Thyroid gland (tissue), 4 donors: Measurements from ENCODE around the gene FAM181A. TPM values are rescaled to one million over a fixed set of nuclear protein-coding genes. Genes with fewer than 3 reads are reported as not detected.

Experiments used
- DNase-seq, 2 donors: peaks; one replicate each; pipeline ENCODE4 v3.0.0-alpha.2; 2019
- H3K27ac ChIP-seq, 3 donors: fragments of 200-600 bp; sonication (generic); 1 replicate in 2 of 3; 2 replicates in 1 of 3; pipeline ENCODE4 v1.5.1; 2016 to 2019; ENCODE audit warnings: mild to moderate bottlenecking in 1 of 3, moderate library complexity in 1 of 3
- H3K27me3 ChIP-seq: fragments of 200-600 bp; sonication (generic); one replicate; pipeline ENCODE4 v1.5.1; 2019
- H3K36me3 ChIP-seq, 2 donors: fragments of 200-600 bp; sonication (generic); one replicate each; pipeline ENCODE4 v1.5.1; 2016 to 2019
- H3K4me1 ChIP-seq, 2 donors: fragments of 200-600 bp; sonication (generic); one replicate each; pipeline ENCODE4 v1.5.1; 2017 to 2019
- H3K4me3 ChIP-seq, 3 donors: fragments of 200-600 bp; sonication (generic); replicated peaks in 1 of 3; 1 replicate in 2 of 3; 2 replicates in 1 of 3; pipeline ENCODE4 v1.5.1; 2016; ENCODE audit warnings: mild to moderate bottlenecking in 1 of 3
- H3K9me3 ChIP-seq: fragments of 200-600 bp; sonication (generic); one replicate; pipeline ENCODE4 v1.5.1; 2017
- CTCF ChIP-seq, 6 experiments: fragments of 200-600 bp in 3 of 6; fragments of 450-650 bp in 3 of 6; sonication (generic) in 3 of 6; IDR thresholded peaks; one replicate each; pipeline ENCODE4 v1.5.1; 2016 to 2019; ENCODE audit warnings: antibody characterized with exemption in 6 of 6, mild to moderate bottlenecking in 2 of 6, inconsistent platforms in 1 of 6, moderate library complexity in 1 of 6
- POLR2A ChIP-seq, 2 donors: fragments of 450-650 bp; IDR thresholded peaks; one replicate each; pipeline ENCODE4 v1.6.1; 2017; ENCODE audit warnings: antibody characterized with exemption in 2 of 2, mild to moderate bottlenecking in 2 of 2, moderate library complexity in 1 of 2
- WGBS, 2 donors: methylation state at CpG; one replicate each; pipeline ENCODE4 v1.1.5; 2017; 5-methylcytosine and 5-hydroxymethylcytosine counted together
- intact Hi-C: fragments of 100-400 bp; cut with DNase I; formaldehyde crosslinking; loops from one replicate; pipeline ENCODE4 v1.15.1; 2023
- total RNA-seq, 4 donors: library from RNA; depleted of rRNA; stranded (reverse); fragments of >200 nt; gene quantifications; one replicate each; pipeline ENCODE4 v1.2.3, GENCODE V29; 2016

The FAM181A gene
- total RNA-seq, 4 donors from 2014 or later: 0.40 to 3.6 (median 0.63) TPM

- Histone ChIP-seq H3K36me3 (no peaks in the 10 kb centered on the region), H3K4me3 (no peak overlapping the region), H3K27me3 (no peaks in the 10 kb centered on the region), H3K27ac (no peak overlapping the region), H3K4me1 (peaks cover 7 to 10% of the 10 kb centered on the region in 2 donors), H3K9me3 (no peaks in the 10 kb centered on the region)
- intact Hi-C loops: loop anchor here (2.0 kb wide), 1 partner anchor 59 kb away; no protein-coding TSS in a partner anchor
- TF ChIP-seq CTCF (IDR thresholded peaks at IDR 0.05) (no peak), POLR2A (IDR thresholded peaks at IDR 0.05) (no peak)
- DNase-seq: no peak
- WGBS, 2 donors: 81 to 85% methylated on average over 16 of the region's 16 CpGs
Observed at GRCh38 chr14:93941293-93941910, 14.3 kb downstream of the FAM181A start.

GRCh38 chr14:93943052-93943451 lies 15.9 kb downstream of the FAM181A start:
- Histone ChIP-seq H3K36me3 (no peaks in the 10 kb centered on the region), H3K27ac (no peak overlapping the region), H3K4me3 (no peak overlapping the region), H3K27me3 (no peaks in the 10 kb centered on the region), H3K4me1 (peaks cover 7 to 10% of the 10 kb centered on the region in 2 donors), H3K9me3 (no peaks in the 10 kb centered on the region)
- intact Hi-C loops: no loop called here
- no peak for DNase-seq
- 94% methylated on average over 10 of the region's 10 CpGs for WGBS, 2 donors
- TF ChIP-seq CTCF (IDR thresholded peaks at IDR 0.05): no peak
- no peak for TF ChIP-seq POLR2A (IDR thresholded peaks at IDR 0.05)

GRCh38 chr14:93943930-93944329 lies 16.8 kb downstream of the FAM181A start:
- peaks cover 6 to 9% of the 10 kb centered on the region in 2 donors for H3K4me1 ChIP-seq

GRCh38 chr14:93944348-93945069 lies 17.4 kb downstream of the FAM181A start:
- no peak overlapping the region for H3K27ac ChIP-seq
- TF ChIP-seq CTCF (IDR thresholded peaks at IDR 0.05) (no peak), POLR2A (IDR thresholded peaks at IDR 0.05) (no peak)
- no peaks in the 10 kb centered on the region for H3K36me3 ChIP-seq
- WGBS, 2 donors: 88 to 94% methylated on average over 16 of the region's 16 CpGs
- no peaks in the 10 kb centered on the region for H3K27me3 ChIP-seq
- DNase-seq: no peak
- H3K4me1 ChIP-seq: peaks cover 0 to 3% of the 10 kb centered on the region in 2 donors
- no peak overlapping the region for H3K4me3 ChIP-seq
- intact Hi-C loops: no loop called here
- H3K9me3 ChIP-seq: no peaks in the 10 kb centered on the region

More at GRCh38 chr14:93943930-93944329, 16.8 kb downstream of the FAM181A start:
- DNase-seq: no peak
- Histone ChIP-seq H3K27ac (no peak overlapping the region), H3K36me3 (no peaks in the 10 kb centered on the region), H3K27me3 (no peaks in the 10 kb centered on the region), H3K9me3 (no peaks in the 10 kb centered on the region), H3K4me3 (no peak overlapping the region)
- no peak for TF ChIP-seq CTCF (IDR thresholded peaks at IDR 0.05)
- TF ChIP-seq POLR2A (IDR thresholded peaks at IDR 0.05): no peak
- 86 to 89% methylated on average over 9 of the region's 9 CpGs for WGBS, 2 donors
- intact Hi-C loops: no loop called here

- no peak for DNase-seq
- intact Hi-C loops: no loop called here
- Histone ChIP-seq H3K4me3 (no peak overlapping the region), H3K27ac (no peak overlapping the region), H3K36me3 (no peaks in the 10 kb centered on the region), H3K4me1 (no peaks in the 10 kb centered on the region), H3K27me3 (no peaks in the 10 kb centered on the region), H3K9me3 (no peaks in the 10 kb centered on the region)
- 88 to 90% methylated on average over 5 of the region's 5 CpGs for whole genome bisulfite sequencing, 2 donors
- no peak for TF ChIP-seq CTCF (IDR thresholded peaks at IDR 0.05)
- no peak for TF ChIP-seq POLR2A (IDR thresholded peaks at IDR 0.05)
Observed at GRCh38 chr14:93945070-93945399, 17.9 kb downstream of the FAM181A start.
